Body of pancreas (tissue), 4 donors: ENCODE results near the gene COX7A2L.

Experiments used
- POLR2A ChIP-seq, 3 donors: fragments of 450-650 bp; IDR thresholded peaks; one replicate each; pipeline ENCODE4 v1.6.1; 2016; ENCODE audit warnings: antibody characterized with exemption in 3 of 3, mild to moderate bottlenecking in 2 of 3
- TF ChIP-seq, protein P1 (sequence below), 7 experiments: fragments of 450-650 bp in 4 of 7; fragments of 200-600 bp in 3 of 7; sonication (generic) in 3 of 7; IDR thresholded peaks; one replicate each; pipeline ENCODE4 v1.5.1; 2016 to 2019; ENCODE audit warnings: antibody characterized with exemption in 7 of 7

DNA sequence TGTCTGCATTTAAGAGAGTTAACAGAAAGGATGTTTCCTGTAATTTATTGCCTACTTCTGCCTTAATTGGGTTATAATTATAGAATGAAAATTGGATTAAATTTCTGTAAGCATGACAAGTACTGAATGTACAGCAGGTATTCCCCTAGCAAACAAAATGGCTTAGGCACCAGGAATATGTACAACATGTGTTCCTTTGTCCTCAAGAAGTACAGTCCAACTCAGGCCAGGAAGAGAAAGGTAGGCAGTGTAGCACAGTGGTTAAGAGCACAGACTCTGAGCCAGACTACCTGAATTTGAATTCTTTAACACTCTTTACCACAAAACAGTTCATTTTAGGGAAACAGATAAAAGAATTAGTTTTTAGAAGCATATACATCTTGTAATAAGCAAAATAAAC lies 43.1 kb downstream of the COX7A2L start:
- TF ChIP-seq, protein P1, sequence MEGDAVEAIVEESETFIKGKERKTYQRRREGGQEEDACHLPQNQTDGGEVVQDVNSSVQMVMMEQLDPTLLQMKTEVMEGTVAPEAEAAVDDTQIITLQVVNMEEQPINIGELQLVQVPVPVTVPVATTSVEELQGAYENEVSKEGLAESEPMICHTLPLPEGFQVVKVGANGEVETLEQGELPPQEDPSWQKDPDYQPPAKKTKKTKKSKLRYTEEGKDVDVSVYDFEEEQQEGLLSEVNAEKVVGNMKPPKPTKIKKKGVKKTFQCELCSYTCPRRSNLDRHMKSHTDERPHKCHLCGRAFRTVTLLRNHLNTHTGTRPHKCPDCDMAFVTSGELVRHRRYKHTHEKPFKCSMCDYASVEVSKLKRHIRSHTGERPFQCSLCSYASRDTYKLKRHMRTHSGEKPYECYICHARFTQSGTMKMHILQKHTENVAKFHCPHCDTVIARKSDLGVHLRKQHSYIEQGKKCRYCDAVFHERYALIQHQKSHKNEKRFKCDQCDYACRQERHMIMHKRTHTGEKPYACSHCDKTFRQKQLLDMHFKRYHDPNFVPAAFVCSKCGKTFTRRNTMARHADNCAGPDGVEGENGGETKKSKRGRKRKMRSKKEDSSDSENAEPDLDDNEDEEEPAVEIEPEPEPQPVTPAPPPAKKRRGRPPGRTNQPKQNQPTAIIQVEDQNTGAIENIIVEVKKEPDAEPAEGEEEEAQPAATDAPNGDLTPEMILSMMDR (IDR thresholded peaks at IDR 0.05): no peak
- TF ChIP-seq POLR2A (IDR thresholded peaks at IDR 0.05): no peak
